IMR-90 (cell line): Measurements from ENCODE around the gene PCGF6. TPM values are rescaled to one million over a fixed set of nuclear protein-coding genes. Genes with fewer than 3 reads are reported as not detected.

Experiments used
- ATAC-seq: fragments of 200-7000 bp; cut with Tn5 transposase; 2 replicates; pipeline ENCODE4 v1.9.1; 2020; ENCODE audit warnings: low read depth, mild to moderate bottlenecking, moderate library complexity
- BruUV-seq: library from RNA; stranded (reverse); fragments of 400-500 nt; replicated peaks from 2 replicates; lab custom pipeline; 2021; lab: Mats Ljungman, UMichigan
- CTCF ChIA-PET: fragments of 300-600 bp; formaldehyde crosslinking; extraction: SDS; loops from one replicate; lab custom pipeline; 2021; ENCODE audit warnings: antibody characterized with exemption; lab: Yijun Ruan, JAX
- POLR2A ChIA-PET: fragments of 300-600 bp; sonication (Branson Sonifier 250); formaldehyde crosslinking; loops from one replicate; lab custom pipeline; 2022; ENCODE audit warnings: antibody characterized with exemption; ENCODE audit not compliant: unreplicated experiment; lab: Charles Lee
- DNase-seq: peaks from one replicate; pipeline ENCODE4 v3.0.0; 2013
- H2AFZ ChIP-seq: replicated peaks from 2 replicates; pipeline ENCODE3; 2013; ENCODE audit warnings: low read length, mild to moderate bottlenecking; ENCODE audit not compliant: poor library complexity
- H2AK5ac ChIP-seq: 2 replicates; pipeline ENCODE4 v1.6.1; 2013; ENCODE audit warnings: low read depth, low read length, inconsistent platforms
- H2AK9ac ChIP-seq: replicated peaks from 2 replicates; pipeline ENCODE3; 2013; ENCODE audit warnings: mild to moderate bottlenecking, low read depth, low read length, moderate library complexity; ENCODE audit not compliant: poor library complexity
- H2BK120ac ChIP-seq: 2 replicates; pipeline ENCODE4 v1.6.1; 2013; ENCODE audit warnings: low read depth, low read length, inconsistent platforms
- H2BK15ac ChIP-seq: 3 replicates; pipeline ENCODE4 v1.6.1; 2013; ENCODE audit warnings: low read depth, low read length, inconsistent platforms
- H2BK20ac ChIP-seq: 2 replicates; pipeline ENCODE4 v1.6.1; 2013; ENCODE audit warnings: low read depth, mild to moderate bottlenecking, inconsistent platforms, low read length, moderate library complexity
- H2BK5ac ChIP-seq: 2 replicates; pipeline ENCODE4 v1.6.1; 2013; ENCODE audit warnings: mild to moderate bottlenecking, low read depth, low read length, inconsistent platforms; ENCODE audit not compliant: poor library complexity, severe bottlenecking
- H3K14ac ChIP-seq: replicated peaks from 2 replicates; pipeline ENCODE4 v1.6.1; 2013; ENCODE audit warnings: low read depth, low read length, inconsistent platforms
- H3K18ac ChIP-seq: 2 replicates; pipeline ENCODE4 v1.6.1; 2013; ENCODE audit warnings: low read depth, low read length, control low read depth
- H3K23ac ChIP-seq: 2 replicates; pipeline ENCODE4 v1.6.1; 2013; ENCODE audit warnings: low read depth, low read length, inconsistent platforms
- H3K27ac ChIP-seq: 2 replicates; pipeline ENCODE4 v1.5.1; 2013; ENCODE audit warnings: mild to moderate bottlenecking, control low read depth, low read length; ENCODE audit not compliant: insufficient read depth
- H3K27me3 ChIP-seq: 2 replicates; pipeline ENCODE4 v1.6.1; 2013; ENCODE audit warnings: low read length; ENCODE audit not compliant: control insufficient read depth, insufficient read depth
- H3K36me3 ChIP-seq: 2 replicates; pipeline ENCODE4 v1.6.1; 2013; ENCODE audit warnings: low read length, mixed read lengths; ENCODE audit not compliant: control insufficient read depth, insufficient read depth
- H3K4ac ChIP-seq: 2 replicates; pipeline ENCODE4 v1.6.1; 2013; ENCODE audit warnings: low read depth, low read length, inconsistent platforms
- H3K4me1 ChIP-seq: 2 replicates; pipeline ENCODE4 v1.6.1; 2013; ENCODE audit warnings: low read length, mixed read lengths; ENCODE audit not compliant: control insufficient read depth, insufficient read depth
- H3K4me2 ChIP-seq: 2 replicates; pipeline ENCODE4 v1.6.1; 2013; ENCODE audit warnings: low read depth, mild to moderate bottlenecking, control low read depth, low read length, moderate library complexity
- H3K4me3 ChIP-seq: 2 replicates; pipeline ENCODE4 v1.5.1; 2013; ENCODE audit warnings: low read depth, mild to moderate bottlenecking, control low read depth, low read length, moderate library complexity; ENCODE audit not compliant: insufficient read depth
- H3K56ac ChIP-seq: 2 replicates; pipeline ENCODE4 v1.6.1; 2013; ENCODE audit warnings: low read length, inconsistent platforms; ENCODE audit not compliant: insufficient read depth; ENCODE audit errors: extremely low read depth
- H3K79me1 ChIP-seq, 2 experiments: 2 replicates each; pipeline ENCODE4 v1.6.1; 2013; ENCODE audit warnings: low read length in 2 of 2, inconsistent platforms in 1 of 2, low read depth in 1 of 2
- H3K9ac ChIP-seq: 2 replicates; pipeline ENCODE4 v1.6.1; 2013; ENCODE audit warnings: low read depth, low read length, control low read depth
- H3K9me1 ChIP-seq: 2 replicates; pipeline ENCODE4 v1.6.1; 2013; ENCODE audit warnings: low read length, inconsistent platforms; ENCODE audit not compliant: insufficient read depth
- H3K9me3 ChIP-seq: 2 replicates; pipeline ENCODE4 v1.6.1; 2013; ENCODE audit warnings: low read length; ENCODE audit not compliant: control insufficient read depth, insufficient read depth
- H4K20me1 ChIP-seq: 2 replicates; pipeline ENCODE4 v1.6.1; 2013; ENCODE audit warnings: low read length, inconsistent platforms; ENCODE audit not compliant: insufficient read depth
- H4K5ac ChIP-seq: 2 replicates; pipeline ENCODE4 v1.6.1; 2013; ENCODE audit warnings: mild to moderate bottlenecking, low read depth, low read length, control low read depth
- H4K8ac ChIP-seq, 2 experiments: 2 replicates each; pipeline ENCODE4 v1.6.1; 2013; ENCODE audit warnings: low read depth in 2 of 2, low read length in 2 of 2, control low read depth in 1 of 2, inconsistent platforms in 1 of 2
- H4K91ac ChIP-seq: 2 replicates; pipeline ENCODE4 v1.6.1; 2013; ENCODE audit warnings: low read depth, low read length, inconsistent platforms; ENCODE audit not compliant: insufficient read depth
- MXI1 ChIP-seq: IDR thresholded peaks from 2 replicates; pipeline ENCODE4 v1.6.1; 2012; ENCODE audit warnings: low read depth, mild to moderate bottlenecking, low read length, moderate library complexity, borderline replicate concordance
- NFE2L2 ChIP-seq: fragments of 150-350 bp; IDR thresholded peaks from 2 replicates; pipeline ENCODE4 v1.6.1; 2016; ENCODE audit warnings: low read depth, mild to moderate bottlenecking, low read length
- WGBS, 2 experiments: methylation state at CpG; one replicate each; pipeline versions ENCODE4 v1.1.5 to v1.1.7; 2013; ENCODE audit warnings: missing lambda C conversion rate in 2 of 2; ENCODE audit not compliant: insufficient read length in 1 of 2; ENCODE audit errors: extremely low coverage in 2 of 2; 5-methylcytosine and 5-hydroxymethylcytosine counted together
- dilution Hi-C: fragments of 300-500 bp; cut with HindIII; formaldehyde crosslinking; loops from one replicate; pipeline ENCODE4 v1.14.3; 2018; ENCODE audit warnings: low sequenced_read_pairs; ENCODE audit not compliant: unreplicated experiment
- in situ Hi-C: fragments of 300-500 bp; cut with MboI; formaldehyde crosslinking; loops from 3 replicates; pipeline ENCODE4 v1.14.3; 2019; ENCODE audit warnings: low sequenced_read_pairs, inconsistent platforms, mixed read lengths
- intact Hi-C: fragments of 100-400 bp; cut with micrococcal nuclease; formaldehyde crosslinking; loops from 2 replicates; pipeline ENCODE4 v1.10.0; 2022
- polyA plus RNA-seq, 3 experiments: library from polyadenylated mRNA; depleted of rRNA; stranded (reverse); fragments of >200 nt; gene quantifications; 2 replicates each; pipeline ENCODE4 v1.2.3, GENCODE V29; 2012; ENCODE audit warnings: low replicate concordance in 1 of 3
- total RNA-seq: library from RNA; depleted of rRNA; stranded (reverse); fragments of >200 nt; gene quantifications from 2 replicates; pipeline ENCODE4 v1.2.3, GENCODE V29; 2012
- TF ChIP-seq, protein P1 (sequence below): conservative IDR thresholded peaks from 2 replicates; pipeline ENCODE4 v1.5.1; 2012; ENCODE audit warnings: mild to moderate bottlenecking, low read depth, low read length, improper control_type of control experiment

Gene PCGF6
- total and polyA plus RNA-seq, 2 of the 4 experiments (the other 2 are of a cell fraction), result 4.9 to 6.5 TPM

DNA sequence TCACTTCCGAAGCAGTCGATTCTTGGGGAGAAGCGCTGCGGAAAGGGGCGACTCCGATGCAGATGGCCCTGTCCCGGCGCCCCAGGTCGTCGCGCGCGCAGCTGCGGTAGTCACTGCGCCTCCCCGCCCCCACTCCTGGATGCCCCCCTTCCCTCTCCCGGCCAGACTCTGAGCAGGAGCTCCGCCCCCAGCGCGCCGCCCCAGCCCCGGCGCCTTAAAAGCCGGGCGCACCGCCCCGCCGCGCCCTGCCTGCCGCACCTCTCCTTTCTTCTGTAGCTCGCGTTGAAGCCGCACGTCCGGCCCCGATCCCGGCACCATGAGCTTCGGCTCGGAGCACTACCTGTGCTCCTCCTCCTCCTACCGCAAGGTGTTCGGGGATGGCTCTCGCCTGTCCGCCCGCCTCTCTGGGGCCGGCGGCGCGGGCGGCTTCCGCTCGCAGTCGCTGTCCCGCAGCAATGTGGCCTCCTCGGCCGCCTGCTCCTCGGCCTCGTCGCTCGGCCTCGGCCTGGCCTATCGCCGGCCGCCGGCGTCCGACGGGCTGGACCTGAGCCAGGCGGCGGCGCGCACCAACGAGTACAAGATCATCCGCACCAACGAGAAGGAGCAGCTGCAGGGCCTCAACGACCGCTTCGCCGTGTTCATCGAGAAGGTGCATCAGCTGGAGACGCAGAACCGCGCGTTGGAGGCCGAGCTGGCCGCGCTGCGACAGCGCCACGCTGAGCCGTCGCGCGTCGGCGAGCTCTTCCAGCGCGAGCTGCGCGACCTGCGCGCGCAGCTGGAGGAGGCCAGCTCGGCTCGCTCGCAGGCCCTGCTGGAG lies 73.8 kb downstream of the PCGF6 start, which contains the start of gene INA:
TSS of gene INA (plus strand) at position 243 of the 817 bp plus-strand sequence. CDS start at position 317, 74 bp downstream.
- DNase-seq, result peak; percentile 61
- TF ChIP-seq MXI1, result no peak
- TF ChIP-seq, protein P1, sequence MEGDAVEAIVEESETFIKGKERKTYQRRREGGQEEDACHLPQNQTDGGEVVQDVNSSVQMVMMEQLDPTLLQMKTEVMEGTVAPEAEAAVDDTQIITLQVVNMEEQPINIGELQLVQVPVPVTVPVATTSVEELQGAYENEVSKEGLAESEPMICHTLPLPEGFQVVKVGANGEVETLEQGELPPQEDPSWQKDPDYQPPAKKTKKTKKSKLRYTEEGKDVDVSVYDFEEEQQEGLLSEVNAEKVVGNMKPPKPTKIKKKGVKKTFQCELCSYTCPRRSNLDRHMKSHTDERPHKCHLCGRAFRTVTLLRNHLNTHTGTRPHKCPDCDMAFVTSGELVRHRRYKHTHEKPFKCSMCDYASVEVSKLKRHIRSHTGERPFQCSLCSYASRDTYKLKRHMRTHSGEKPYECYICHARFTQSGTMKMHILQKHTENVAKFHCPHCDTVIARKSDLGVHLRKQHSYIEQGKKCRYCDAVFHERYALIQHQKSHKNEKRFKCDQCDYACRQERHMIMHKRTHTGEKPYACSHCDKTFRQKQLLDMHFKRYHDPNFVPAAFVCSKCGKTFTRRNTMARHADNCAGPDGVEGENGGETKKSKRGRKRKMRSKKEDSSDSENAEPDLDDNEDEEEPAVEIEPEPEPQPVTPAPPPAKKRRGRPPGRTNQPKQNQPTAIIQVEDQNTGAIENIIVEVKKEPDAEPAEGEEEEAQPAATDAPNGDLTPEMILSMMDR, result peak; percentile 12; the same call in 1 of the 2 replicates
- no peak for TF ChIP-seq NFE2L2
- H2BK120ac ChIP-seq, result no peak within 1 kb of the TSS
- in situ Hi-C loops, result no loop called here
- peak; percentile 72 for ATAC-seq
- no peak within 1 kb of the TSS for H3K18ac ChIP-seq
- intact Hi-C loops, result no loop called here
- no peak within 1 kb of the TSS for H3K56ac ChIP-seq
- no peaks in the 10 kb centered on the region for H3K36me3 ChIP-seq
- H3K27ac ChIP-seq, result no peak within 1 kb of the TSS; the same call in 1 of the 2 replicates
- peak within 1 kb of the TSS; percentile 57 for H3K4me3 ChIP-seq
- peaks cover 7% of the 10 kb centered on the region; the same call in 1 of the 2 replicates for H3K9me1 ChIP-seq
- H3K4me1 ChIP-seq, result peaks cover 12% of the 10 kb centered on the region
- peak within 1 kb of the TSS; percentile 92 for H2AFZ ChIP-seq
- no peaks in the 10 kb centered on the region for H3K9me3 ChIP-seq
- peaks cover 25% of the 10 kb centered on the region for H4K20me1 ChIP-seq
- no peak within 1 kb of the TSS for H2AK9ac ChIP-seq
- no peak within 1 kb of the TSS for H2BK20ac ChIP-seq
- dilution Hi-C loops, result no loop called here
- POLR2A ChIA-PET, result no interaction called here
- peak within 1 kb of the TSS; percentile 92 for H3K4me2 ChIP-seq
- no peak within 1 kb of the TSS for H2AK5ac ChIP-seq
- no peak within 1 kb of the TSS for H3K9ac ChIP-seq
- H3K14ac ChIP-seq, result no peak within 1 kb of the TSS
- H3K23ac ChIP-seq, result no peak within 1 kb of the TSS; the same call in 1 of the 2 replicates
- CTCF ChIA-PET, result interaction anchor here (1.1 kb wide), 1 partner anchor 173 kb away, joined by 3 read pairs; no protein-coding TSS in a partner anchor
- H4K8ac ChIP-seq, result no peak within 1 kb of the TSS
- H2BK5ac ChIP-seq, result no peak within 1 kb of the TSS
- BruUV-seq, result no TSS peak
- no peak within 1 kb of the TSS for H3K4ac ChIP-seq
- H3K79me1 ChIP-seq, result peaks cover 0 to 11% of the 10 kb centered on the region in 2 experiments; a peak in 2 of 4 replicates
- H3K27me3 ChIP-seq, result peaks cover 24% of the 10 kb centered on the region
- 3% methylated on average over 80 of the region's 105 CpGs; no CpG with 5 or more reads in 1 of the 2 experiments for WGBS, 2 experiments
- H2BK15ac ChIP-seq, result no peak within 1 kb of the TSS
- H4K5ac ChIP-seq, result no peak within 1 kb of the TSS
- H4K91ac ChIP-seq, result no peak within 1 kb of the TSS
